LNCaP clone FGC (cell line): ENCODE measurements around the gene CPN2.

ENCODE experiments used
- DNase-seq: peaks from one replicate; pipeline ENCODE4 v3.0.0-alpha.2; 2011; ENCODE audit warnings: low read depth
- H3K4me3 ChIP-seq: 2 replicates; pipeline ENCODE4 v1.5.1; 2011; ENCODE audit warnings: mild to moderate bottlenecking, low read depth, low read length, control low read depth
- CTCF ChIP-seq: IDR thresholded peaks from 2 replicates; pipeline ENCODE4 v1.5.1; 2012; ENCODE audit warnings: mild to moderate bottlenecking; ENCODE audit not compliant: control insufficient read depth, insufficient read depth; ENCODE audit errors: extremely low read depth

CPN2 gene

GRCh38 chr3:194357681-194358080, 6.6 kb upstream of the CPN2 start:
- H3K4me3 ChIP-seq: no peak overlapping the region
- DNase-seq: no peak
- no peak for TF ChIP-seq CTCF

DNA sequence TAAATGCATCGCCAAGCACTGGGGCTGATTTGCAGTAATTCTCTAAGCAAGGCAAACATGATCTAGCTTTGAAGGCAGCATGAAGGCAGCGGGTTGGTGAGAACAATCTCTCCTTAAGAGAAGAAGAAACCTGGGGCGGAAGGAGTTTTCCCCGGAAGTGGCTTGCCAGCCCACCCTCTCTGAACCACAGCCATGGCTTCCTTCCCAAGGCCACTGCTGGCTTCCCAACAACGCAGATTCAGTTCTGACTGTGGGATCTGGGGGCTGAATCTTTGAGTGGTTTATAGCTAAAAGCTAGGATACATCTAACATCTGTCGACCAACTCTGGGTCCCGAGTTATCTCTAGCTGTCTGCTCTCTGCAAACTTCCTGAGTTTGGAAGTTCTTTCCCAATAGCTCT, 4.3 kb upstream of the CPN2 start:
- no peak for DNase-seq
- TF ChIP-seq CTCF: no peak
- H3K4me3 ChIP-seq: no peak overlapping the region

DNA sequence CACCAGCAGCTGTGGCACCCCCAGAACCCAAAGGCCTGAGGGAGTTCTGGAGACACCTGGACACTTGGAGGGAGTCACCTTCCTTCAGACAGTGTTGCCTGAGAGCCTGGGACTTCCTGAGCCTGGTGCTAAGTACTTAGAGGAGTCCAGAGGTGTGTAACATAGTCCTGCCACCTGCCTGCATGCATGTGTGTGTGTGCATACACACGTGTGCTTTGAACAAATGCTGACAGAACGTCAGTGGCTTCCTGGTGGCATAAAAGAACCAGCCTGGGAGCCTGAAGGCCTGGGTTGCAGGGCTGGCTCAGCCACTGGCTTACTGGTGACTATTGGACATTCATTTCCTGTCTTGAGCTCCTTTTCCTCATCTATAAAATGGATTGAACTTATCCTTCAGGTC, 3.2 kb upstream of the CPN2 start:
- no peak for DNase-seq
- no peak overlapping the region for H3K4me3 ChIP-seq
- TF ChIP-seq CTCF: no peak

GRCh38 chr3:194352667-194353246, 1.6 kb upstream of the CPN2 start:
- no peak for TF ChIP-seq CTCF
- peak; percentile 45 for DNase-seq

GRCh38 chr3:194351952-194352536, 916 bp upstream of the CPN2 start:
- no peak for DNase-seq
- no peak overlapping the region for H3K4me3 ChIP-seq
- TF ChIP-seq CTCF: no peak

More at GRCh38 chr3:194352667-194353246, 1.6 kb upstream of the CPN2 start:
- no peak overlapping the region for H3K4me3 ChIP-seq

DNA sequence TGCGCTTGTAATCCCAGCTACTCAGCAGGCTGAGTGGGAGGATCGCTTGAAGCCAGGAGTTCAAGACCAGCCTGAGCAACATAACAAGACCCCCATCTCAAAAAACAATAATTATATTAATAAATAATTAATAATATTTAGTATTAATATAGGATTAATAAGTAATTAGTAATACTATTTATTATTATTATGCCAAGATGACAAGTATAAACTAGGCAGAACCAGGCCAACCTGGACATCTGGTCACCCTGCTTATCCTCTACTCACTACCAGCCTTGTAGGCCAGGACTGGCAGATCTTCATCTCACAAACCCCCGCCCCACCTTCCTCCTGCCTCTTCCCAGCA, 429 bp downstream of the CPN2 start:
- H3K4me3 ChIP-seq: no peak overlapping the region
- TF ChIP-seq CTCF: no peak
- DNase-seq: no peak

- H3K4me3 ChIP-seq: no peak overlapping the region
- TF ChIP-seq CTCF: no peak
- no peak for DNase-seq
Measured at GRCh38 chr3:194348354-194348753, 2.8 kb downstream of the CPN2 start.
